HFFc6 (cell line): ENCODE results near the gene RTN1. TPM values are rescaled to one million over a fixed set of nuclear protein-coding genes. Genes with fewer than 3 reads are reported as not detected.

ENCODE experiments used
- DNase-seq: peaks from one replicate; pipeline ENCODE4 v3.0.0-alpha.2; 2018
- H3K27ac Mint-ChIP-seq: 2 replicates; pipeline ENCODE4 v1.8.0; 2020; ENCODE audit warnings: mild to moderate bottlenecking, mixed read lengths
- H3K27me3 Mint-ChIP-seq: 2 replicates; pipeline ENCODE4 v1.8.0; 2021; ENCODE audit warnings: mild to moderate bottlenecking, moderate library complexity, mixed read lengths; ENCODE audit not compliant: insufficient read depth
- H3K36me3 Mint-ChIP-seq: 2 replicates; pipeline ENCODE4 v1.8.0; 2021; ENCODE audit warnings: low read depth, mixed read lengths
- H3K4me1 Mint-ChIP-seq: 2 replicates; pipeline ENCODE4 v1.8.0; 2020; ENCODE audit warnings: low read depth, mixed read lengths
- H3K4me3 Mint-ChIP-seq: 2 replicates; pipeline ENCODE4 v1.8.0; 2020; ENCODE audit warnings: mild to moderate bottlenecking, moderate library complexity, mixed read lengths
- H3K9me3 Mint-ChIP-seq: 2 replicates; pipeline ENCODE4 v1.8.0; 2020; ENCODE audit warnings: mild to moderate bottlenecking, mixed read lengths
- microRNA-seq: library from miRNA; unstranded; fragments of <30 nt; microRNA quantifications from one replicate; pipeline ENCODE4, GENCODE V29; 2019
- total RNA-seq, 6 experiments: library from RNA; stranded (reverse); fragmentation: NEBNext Ultra II Directional; extraction: Animal tissue kit (Norgen Biotek cat#: 25700); gene quantifications; 2 replicates in 1 of 6; 3 replicates in 5 of 6; pipeline ENCODE4 v1.2.3, GENCODE V29; 2021
- TF ChIP-seq, protein P1 (sequence below): fragments of 200-600 bp; sonication (generic); IDR thresholded peaks from 2 replicates; pipeline ENCODE4 v1.5.0; 2021; ENCODE audit warnings: antibody characterized with exemption, mild to moderate bottlenecking

RTN1 gene
- total RNA-seq, 6 experiments from 2014 or later, result 0.07 to 0.17 TPM; not detected in 4

DNA sequence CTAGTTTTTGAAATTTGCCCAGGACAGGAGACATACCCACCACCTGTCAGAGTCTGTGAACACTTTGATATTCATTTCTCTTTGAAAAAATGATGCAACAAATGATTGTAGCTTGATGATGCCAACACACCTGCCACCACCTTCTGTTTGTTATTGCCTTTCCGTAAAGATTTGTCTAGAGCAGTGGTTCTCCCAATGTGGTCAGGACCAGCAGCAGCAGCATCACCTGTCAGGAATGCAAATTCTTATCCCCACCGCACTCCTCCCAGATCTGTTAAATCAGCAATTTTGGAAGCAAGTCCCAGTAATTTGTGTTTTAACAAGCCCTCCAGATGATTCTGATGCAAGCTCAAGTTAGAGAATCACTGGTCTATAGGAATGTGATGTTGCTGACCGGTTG is 303.9 kb downstream of the RTN1 start:
- DNase-seq, result no peak
- Mint-ChIP-seq H3K27me3 (peaks cover 10% of the 10 kb centered on the region), H3K4me1 (no peaks in the 10 kb centered on the region), H3K36me3 (no peaks in the 10 kb centered on the region), H3K27ac (no peak overlapping the region), H3K4me3 (no peak overlapping the region), H3K9me3 (no peaks in the 10 kb centered on the region)
- TF ChIP-seq, protein P1, sequence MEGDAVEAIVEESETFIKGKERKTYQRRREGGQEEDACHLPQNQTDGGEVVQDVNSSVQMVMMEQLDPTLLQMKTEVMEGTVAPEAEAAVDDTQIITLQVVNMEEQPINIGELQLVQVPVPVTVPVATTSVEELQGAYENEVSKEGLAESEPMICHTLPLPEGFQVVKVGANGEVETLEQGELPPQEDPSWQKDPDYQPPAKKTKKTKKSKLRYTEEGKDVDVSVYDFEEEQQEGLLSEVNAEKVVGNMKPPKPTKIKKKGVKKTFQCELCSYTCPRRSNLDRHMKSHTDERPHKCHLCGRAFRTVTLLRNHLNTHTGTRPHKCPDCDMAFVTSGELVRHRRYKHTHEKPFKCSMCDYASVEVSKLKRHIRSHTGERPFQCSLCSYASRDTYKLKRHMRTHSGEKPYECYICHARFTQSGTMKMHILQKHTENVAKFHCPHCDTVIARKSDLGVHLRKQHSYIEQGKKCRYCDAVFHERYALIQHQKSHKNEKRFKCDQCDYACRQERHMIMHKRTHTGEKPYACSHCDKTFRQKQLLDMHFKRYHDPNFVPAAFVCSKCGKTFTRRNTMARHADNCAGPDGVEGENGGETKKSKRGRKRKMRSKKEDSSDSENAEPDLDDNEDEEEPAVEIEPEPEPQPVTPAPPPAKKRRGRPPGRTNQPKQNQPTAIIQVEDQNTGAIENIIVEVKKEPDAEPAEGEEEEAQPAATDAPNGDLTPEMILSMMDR, result no peak

DNA sequence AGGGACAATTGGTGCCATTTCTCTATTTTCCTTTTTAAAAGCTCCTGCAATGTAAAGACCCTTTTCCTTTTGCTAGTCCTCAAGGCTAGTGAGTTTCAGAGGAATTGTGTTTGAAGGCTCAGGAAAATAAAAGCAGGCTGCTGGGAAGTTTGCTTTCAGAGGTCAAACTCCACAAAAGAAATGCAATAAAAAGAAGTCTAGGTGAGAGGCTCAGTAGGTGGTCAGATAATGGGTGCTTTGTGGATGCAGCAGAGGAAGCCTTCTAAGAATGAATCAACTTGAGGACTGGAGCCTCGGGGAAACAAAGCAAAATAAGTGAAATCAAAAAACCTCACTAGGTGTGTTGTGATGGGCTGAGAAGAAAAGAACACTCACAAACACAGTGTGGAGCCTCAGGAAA is 304.3 kb downstream of the RTN1 start:
- Mint-ChIP-seq H3K27me3 (peaks cover 10% of the 10 kb centered on the region), H3K9me3 (no peaks in the 10 kb centered on the region), H3K4me3 (no peak overlapping the region), H3K4me1 (no peaks in the 10 kb centered on the region), H3K36me3 (no peaks in the 10 kb centered on the region), H3K27ac (no peak overlapping the region)
- no peak for DNase-seq
- TF ChIP-seq, protein P1, result no peak

DNA sequence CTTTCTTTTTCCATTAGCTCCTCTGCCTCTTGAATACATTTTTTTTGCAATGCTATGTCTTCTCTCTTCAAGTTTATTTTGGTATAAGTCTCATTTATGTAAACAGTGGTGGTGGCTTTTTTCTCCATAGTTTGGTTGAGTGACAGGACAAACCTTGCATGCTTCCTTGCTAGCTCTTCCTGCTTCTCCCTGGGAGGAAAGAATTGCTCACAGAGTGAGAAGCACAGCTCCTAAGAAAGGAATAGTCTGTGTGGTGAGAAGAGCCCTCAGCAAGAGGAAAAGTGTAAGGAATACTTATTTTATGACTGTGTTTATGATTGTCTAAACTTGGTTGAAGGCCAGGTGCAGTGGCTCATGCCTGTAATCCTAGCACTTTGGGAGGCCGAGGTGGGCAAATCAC is 305.5 kb downstream of the RTN1 start:
- H3K36me3 Mint-ChIP-seq, result no peaks in the 10 kb centered on the region
- no peak overlapping the region for H3K4me3 Mint-ChIP-seq
- H3K27ac Mint-ChIP-seq, result no peak overlapping the region
- no peaks in the 10 kb centered on the region for H3K4me1 Mint-ChIP-seq
- peaks cover 10% of the 10 kb centered on the region for H3K27me3 Mint-ChIP-seq
- no peak for DNase-seq
- TF ChIP-seq, protein P1, result no peak
- H3K9me3 Mint-ChIP-seq, result no peaks in the 10 kb centered on the region

DNA sequence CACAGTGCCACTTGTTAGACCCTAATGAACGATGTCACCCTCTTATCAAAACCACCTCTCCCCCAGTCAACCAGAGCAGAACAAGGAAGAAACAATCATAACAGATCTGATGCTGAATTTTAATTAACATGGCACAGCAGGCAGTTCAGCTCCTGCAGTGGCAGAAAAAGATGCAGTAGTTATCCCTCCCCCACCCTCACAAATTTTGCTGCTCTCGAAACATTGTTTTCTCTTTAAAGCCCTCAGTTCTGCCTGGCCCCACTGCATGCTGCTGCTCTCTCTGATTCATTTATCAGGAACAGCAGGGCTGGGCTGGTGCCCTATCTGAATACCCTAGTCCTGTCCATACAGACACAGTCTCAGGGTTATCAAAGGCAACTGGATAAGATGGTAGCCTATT is 306.2 kb downstream of the RTN1 start:
- no peaks in the 10 kb centered on the region for H3K36me3 Mint-ChIP-seq
- TF ChIP-seq, protein P1, result no peak
- no peak for DNase-seq
- no peak overlapping the region for H3K27ac Mint-ChIP-seq
- H3K27me3 Mint-ChIP-seq, result peaks cover 10% of the 10 kb centered on the region
- H3K9me3 Mint-ChIP-seq, result no peaks in the 10 kb centered on the region
- no peak overlapping the region for H3K4me3 Mint-ChIP-seq
- H3K4me1 Mint-ChIP-seq, result no peaks in the 10 kb centered on the region

DNA sequence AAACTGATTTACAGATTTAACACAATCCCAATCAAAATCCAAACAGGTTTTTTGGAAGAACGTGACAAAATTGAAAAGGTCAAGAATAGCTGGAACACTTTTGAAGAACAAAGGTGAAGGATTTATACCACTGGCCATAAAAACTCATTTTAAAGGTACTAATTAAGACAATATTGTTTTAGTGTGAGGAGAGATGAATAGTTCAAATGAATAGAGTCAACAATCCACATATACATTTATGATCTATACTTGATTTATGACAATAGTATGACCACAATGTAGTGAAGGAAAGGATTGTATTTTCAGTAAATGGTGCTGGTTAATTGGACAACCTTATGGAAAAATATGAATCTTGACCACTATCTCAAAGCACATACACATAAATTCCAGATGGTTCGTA is 323.3 kb downstream of the RTN1 start:
- H3K4me1 Mint-ChIP-seq, result 0 out of 2 replicates have a peak, but pooled peaks cover 6% of the 10 kb centered on the region
- H3K27me3 Mint-ChIP-seq, result peaks cover 7% of the 10 kb centered on the region
- TF ChIP-seq, protein P1, result no peak
- no peaks in the 10 kb centered on the region for H3K9me3 Mint-ChIP-seq
- no peak overlapping the region for H3K4me3 Mint-ChIP-seq
- DNase-seq, result no peak
- no peak overlapping the region for H3K27ac Mint-ChIP-seq
- H3K36me3 Mint-ChIP-seq, result no peaks in the 10 kb centered on the region

Small RNA genes within 50 kb of the gene (microRNA-seq; reads per million reads assigned to microRNA genes)
- gene MIR5586, result not detected

Other genes with a start within 250 kb of the RTN1 start
- gene LRRC9, start 49.4 kb upstream of the RTN1 start, total RNA-seq, result not detected
- 10 to 100 TPM; 46.5 to 67.7 (median 54.9) TPM for gene PCNX4, start 221.1 kb upstream of the RTN1 start, total RNA-seq